A204.1 (cell line): Measurements from ENCODE around the gene RNU6-7.

Source experiments
- FAIRE-seq: peaks from 2 replicates; lab custom pipeline; 2012; peaks lifted over from hg19 to GRCh38; lab: Jason Lieb, UNC

Gene RNU6-7

GRCh38 chr14:32205984-32206383 is 4.1 kb downstream of the RNU6-7 start:
- FAIRE-seq, result no peak

DNA sequence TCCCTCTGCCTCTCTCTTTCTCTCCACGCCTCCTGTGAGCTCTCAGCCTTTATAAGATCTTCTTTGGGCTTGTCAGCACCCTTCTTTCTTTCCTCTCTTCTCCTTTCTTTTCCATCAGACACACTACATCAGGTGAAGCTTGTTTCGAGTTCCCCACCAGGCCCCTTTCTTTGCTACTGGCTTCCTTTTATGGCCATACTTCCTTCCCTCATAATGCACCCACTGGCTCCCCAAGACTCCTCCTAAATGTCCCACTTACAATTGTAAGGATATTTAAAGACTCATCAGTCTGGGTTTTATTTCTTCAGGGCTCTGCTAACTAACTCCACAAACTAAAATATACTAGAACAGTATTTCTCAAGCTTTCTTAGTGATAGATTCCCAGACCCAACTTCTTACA is 4.7 kb downstream of the RNU6-7 start:
- FAIRE-seq, result no peak

DNA sequence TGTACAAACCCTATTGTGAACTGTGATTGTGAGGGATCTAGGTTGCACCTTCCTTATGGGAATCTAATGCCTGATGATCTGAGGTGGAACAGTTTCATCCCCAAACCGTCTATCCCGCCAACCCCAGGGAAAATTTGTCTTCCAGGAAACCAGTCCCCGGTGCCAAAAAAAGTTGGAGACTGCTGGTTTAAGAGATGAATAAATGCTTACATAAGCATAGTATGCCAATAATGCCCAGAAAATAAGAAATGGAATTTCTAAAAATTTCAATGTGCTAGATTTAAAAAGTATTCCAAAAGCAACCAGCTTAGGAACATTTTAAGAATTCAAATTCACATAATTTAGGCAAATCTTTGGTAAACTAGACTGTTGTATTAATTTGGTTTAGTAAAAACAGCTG is 6.6 kb downstream of the RNU6-7 start:
- FAIRE-seq, result no peak

GRCh38 chr14:32209471-32209870 is 7.6 kb downstream of the RNU6-7 start:
- FAIRE-seq, result peak; percentile 14

DNA sequence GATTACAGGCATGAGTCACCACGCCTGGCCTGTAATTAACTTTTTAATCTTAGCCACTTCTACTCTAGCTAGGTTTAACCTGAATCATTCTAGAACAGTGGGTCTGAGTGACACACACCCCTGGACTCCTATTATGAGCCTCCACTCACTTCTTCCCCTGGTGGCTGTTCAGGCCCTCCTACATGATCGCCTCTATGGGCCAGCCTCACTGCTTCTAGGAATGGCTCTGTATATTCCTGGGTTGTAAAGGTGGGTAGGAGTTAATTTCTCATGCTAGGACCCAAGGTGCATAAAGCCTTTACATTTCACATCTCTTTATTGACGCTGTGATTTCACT is 9.2 kb downstream of the RNU6-7 start:
- no peak for FAIRE-seq

DNA sequence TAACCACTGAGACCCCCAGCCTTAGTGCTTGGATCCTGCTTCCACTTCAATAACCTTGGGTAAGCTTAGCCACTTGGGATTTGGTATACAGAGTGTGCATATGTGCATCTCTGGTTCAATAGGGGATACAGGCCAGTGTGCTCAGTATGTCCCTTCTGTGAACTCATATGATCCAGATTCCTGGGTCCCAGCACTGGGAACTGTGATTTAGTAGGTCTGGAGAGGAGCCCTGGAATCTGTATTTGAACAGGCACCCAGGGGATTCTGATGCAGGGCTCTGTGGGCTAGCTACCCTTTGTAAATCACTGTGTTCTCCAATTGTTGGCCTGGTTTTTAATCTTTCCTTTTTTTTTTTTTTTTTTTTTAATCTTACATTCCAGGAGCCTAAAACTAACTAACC is 11.0 kb downstream of the RNU6-7 start:
- no peak for FAIRE-seq

DNA sequence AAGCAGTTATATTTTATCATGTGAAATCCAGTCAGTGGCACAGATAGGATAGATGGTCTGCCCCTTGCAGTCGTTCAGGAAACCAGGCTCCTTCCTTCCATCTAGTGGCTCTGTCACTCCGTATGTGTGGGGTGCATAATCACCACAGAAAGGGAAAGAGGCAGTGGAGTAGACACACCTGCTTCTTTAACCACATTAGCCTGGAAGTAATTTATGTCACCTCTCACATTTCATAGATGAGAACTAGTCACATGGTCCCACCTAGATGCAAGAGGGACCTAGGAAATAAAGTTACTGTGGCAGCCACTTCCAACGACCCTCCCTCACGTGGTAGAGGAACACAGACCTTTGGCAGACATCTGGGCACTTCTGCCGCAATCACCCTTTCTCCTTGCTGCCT is 15.5 kb downstream of the RNU6-7 start:
- FAIRE-seq, result no peak

- FAIRE-seq, result no peak
These were observed 23.0 kb downstream of the RNU6-7 start for GRCh38 chr14:32224737-32225377.

DNA sequence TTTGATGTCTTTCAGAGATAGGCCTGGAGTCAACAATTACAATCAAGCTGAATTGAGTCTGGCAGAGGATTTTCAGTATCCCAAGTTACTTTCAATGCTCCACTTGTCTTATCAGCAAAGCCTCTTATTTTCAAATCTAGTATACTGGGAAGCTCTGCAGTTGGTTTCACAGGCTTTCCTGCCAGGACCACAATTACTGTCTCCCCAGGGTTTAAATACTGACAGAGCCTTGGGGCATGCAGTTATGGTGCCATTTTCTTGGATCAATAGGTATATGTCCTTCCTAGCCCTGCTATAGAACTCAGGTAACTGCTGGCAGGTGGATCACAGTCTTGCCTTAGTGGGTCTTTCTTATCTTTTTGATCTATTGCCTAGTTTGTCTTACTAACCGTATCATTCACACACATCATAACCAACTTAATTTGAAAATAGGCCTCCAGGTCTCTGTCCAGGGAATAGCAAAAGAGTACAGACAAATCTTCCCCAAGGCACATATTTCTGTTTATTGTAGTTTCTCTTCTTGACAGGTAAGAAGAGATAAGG is 23.6 kb downstream of the RNU6-7 start:
- FAIRE-seq, result no peak

DNA sequence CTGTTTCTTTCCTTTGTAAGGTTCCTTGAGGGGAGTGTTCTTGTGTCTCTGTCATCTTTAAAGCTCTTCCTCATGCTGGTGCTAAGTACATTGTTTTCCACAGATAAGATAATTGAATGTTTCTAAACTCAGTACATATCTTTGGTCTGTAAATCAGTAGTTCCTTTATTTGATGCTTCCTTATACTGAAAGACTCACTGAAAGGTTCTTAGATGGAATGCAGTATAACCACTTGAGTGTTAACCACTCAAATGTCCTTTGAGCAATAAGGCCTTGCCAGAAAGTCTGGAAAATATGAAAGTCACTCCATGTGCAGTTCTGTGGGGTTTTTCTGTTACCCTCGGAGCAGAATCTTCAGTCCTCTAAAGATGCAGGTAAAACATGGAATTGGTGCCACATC is 24.2 kb downstream of the RNU6-7 start:
- no peak for FAIRE-seq

DNA sequence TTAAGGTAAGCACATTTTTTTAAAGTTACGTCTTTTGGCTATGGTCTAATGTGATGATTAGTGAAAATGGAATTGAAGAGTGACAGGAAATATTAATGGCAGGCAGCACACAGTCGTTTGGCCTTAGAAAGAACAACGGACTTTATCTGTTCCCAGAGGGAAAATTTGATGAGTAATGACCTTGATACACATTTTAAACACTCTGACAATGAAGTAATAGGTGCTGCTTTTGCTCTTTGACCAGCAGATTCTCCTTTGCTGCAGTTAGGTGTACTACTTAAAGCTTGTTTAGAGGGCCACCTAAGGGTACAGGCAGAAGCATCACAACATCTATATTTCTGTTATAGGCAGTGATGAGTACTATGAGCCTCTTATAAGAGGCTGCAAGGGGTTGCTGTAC is 28.3 kb downstream of the RNU6-7 start:
- FAIRE-seq, result no peak

DNA sequence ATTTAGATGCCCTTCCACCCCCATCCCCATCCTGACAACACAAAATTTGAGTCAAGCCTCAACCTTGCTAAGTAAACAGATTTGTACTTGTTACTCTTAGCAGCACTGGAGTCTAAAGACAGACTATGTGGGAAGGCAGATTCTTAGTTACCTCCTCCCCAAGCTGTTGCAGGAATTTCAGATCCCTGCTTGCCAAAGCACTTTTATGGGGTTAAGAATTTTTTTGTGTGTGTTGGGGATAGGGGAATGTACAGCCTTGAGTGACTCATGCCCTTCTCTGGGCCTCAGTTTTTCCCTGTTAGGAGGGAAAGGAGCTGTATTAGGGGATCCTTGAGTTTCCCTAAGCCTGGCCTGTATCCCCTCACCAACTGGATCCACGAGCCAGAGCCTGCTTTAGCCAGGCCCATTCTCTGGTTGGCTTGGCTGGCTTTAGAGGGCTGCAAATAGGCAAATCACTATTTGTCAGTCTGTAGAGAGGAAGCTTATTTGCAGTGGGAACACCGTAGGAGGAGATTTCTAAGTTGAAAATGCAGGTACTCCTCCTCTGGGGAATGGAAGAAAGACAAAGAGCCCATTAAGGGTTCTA is 28.9 kb downstream of the RNU6-7 start:
- no peak for FAIRE-seq

DNA sequence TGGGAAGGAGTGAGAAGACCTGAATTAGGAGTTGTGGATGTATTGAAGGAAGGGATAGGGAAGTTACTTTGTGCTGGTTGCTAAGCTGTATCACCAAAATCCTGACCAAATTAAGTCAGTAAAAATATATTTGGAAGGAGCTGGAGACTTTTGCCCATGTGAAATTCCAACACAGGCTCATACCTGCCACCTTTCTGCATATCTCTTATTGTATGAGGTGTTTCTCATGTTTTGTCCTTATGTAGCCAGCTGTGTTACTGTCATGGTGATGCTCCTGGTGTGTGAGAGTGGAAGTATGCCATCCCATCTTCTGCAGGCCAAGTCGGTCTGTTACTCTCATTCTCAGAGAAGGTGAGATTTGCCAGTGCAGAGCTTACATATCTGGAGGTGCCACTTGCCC is 30.6 kb downstream of the RNU6-7 start:
- no peak for FAIRE-seq

DNA sequence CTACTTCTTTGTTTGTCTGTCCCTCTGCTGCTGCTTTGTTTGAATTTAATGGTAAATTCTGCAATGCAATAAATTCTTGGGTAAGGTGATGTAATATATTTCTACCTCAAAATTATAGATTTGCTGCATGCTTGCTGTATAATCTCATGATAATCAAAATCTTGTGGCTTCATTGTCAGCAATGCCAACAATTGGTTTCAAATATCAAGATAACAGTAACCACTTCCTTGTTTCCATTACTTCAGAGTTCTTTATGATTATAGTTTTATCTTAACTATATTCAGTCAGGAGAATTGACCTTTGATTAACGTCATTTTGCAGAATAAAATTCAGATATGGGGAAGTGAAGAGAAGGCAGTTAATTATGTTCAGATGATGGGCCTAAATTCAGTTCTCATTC is 31.4 kb downstream of the RNU6-7 start:
- FAIRE-seq, result no peak

DNA sequence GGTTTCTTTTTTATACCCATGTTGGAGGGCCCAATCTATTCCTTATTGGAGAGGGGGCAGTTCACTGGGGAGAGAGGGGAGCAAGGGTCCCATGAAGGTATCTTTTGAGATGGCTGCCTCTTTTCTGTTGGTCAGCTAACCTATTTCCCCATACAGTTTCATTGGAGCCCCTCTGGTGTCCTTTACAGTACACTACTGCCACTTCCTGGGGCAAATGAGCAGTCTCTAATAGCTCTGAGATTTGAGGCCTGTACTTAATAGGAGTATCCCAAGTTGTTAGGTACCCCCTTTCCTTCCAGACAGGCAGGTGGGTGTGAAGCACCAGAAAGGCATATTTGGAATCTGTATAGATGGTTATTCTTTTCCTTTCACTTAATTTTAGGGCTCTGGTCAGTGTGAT is 42.6 kb downstream of the RNU6-7 start:
- no peak for FAIRE-seq

DNA sequence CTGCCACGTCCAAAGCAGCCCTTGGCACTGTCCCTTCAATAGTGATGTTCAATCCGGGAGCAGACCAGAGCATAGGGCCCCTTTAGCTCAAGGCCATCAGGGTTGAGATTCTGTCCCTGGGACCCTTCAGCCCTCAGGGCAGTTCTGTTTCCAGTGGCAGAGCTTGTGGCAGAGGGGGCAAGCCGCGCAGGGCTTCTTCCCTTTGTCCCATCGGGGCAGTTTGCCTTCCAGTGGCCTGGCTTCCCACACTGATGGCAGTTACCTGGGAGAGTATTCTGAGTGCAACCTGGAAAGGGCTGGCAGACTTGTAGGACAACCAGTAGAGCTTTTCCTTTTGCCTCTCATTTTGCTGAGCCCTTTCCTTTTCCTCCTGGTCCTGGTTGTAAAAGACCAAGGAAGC is 44.9 kb downstream of the RNU6-7 start:
- no peak for FAIRE-seq

DNA sequence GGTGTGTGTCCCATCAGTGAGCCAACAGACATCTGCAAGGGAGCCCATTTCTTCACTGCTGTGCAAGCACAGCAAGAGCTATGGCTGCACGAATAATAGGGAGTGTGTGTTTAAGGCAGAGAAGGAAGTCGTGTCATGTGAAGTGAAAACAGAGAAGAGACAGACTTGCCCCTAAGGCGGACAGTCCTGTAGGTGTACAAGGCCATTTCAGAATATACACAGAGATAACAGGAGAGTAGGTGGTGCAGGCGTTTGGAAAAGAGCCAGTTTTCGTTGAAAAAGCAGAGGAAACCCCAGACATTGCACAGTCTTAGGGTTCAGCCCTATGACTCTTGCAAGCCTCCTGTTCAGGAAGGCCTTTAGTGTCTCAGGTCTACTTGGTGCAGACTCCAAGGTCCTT is 47.5 kb downstream of the RNU6-7 start:
- no peak for FAIRE-seq

DNA sequence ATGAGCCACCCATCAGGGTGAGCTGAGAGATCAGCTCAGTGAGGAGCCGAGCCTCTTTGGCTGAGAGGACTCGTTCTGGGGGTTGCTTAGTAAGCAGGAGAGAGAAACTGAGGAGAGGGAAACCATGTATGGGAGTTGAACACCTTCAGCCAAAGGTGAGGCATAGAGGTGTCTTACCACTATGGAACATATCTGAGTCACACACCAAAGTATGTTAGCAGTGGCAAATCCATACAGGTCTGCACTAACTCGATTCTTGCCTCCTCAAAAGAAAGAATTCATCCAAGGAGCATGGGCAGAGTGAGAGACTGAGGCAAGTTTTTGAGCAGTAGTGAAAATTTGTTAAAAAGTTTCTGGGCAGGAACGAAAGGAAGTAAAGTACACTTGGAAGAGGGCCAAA is 47.9 kb downstream of the RNU6-7 start:
- no peak for FAIRE-seq

DNA sequence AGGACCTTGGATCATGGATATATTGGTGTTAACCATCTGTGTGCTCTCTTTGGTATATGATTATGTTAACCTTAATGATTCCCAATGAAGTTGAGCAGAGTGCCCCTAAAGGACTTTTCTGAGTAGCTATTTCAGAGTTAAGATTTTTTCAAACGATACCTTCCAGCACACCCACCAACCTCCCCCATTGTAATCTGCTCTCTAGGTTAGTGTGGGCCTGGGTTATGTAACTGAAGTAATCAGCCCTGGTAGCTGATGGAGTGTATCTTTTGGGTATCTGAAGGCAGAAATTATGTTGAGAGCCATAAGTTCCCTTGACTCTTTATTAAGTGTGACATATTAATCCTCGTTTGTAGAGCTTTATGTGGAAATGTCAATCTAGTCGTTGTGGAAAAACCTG is 48.8 kb downstream of the RNU6-7 start:
- no peak for FAIRE-seq

DNA sequence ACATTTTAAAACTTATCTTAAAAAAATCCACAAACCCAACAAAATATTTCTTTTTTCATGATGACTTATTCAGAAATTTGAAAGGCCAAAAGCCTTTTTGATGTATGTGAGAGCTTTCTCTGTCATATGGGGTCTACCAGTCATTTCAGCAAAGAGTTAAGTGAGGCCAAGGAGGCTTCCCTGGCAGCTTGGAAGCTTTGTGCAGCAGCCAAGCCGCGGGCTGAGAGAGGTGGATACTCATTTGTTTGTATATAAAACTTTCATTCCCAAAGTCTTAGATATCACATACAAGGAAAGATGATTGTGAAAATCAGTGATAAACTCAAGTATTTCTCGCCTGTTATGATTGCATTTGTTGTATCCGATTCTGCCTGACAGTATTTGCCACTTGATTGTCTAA is 49.7 kb downstream of the RNU6-7 start:
- no peak for FAIRE-seq
